SHP77 (cell line): ENCODE measurements around the gene TNFRSF4.
A peak's percentile ranks its signal among the peaks of the same experiment; 100 is the strongest.

ENCODE experiments used
- DNase-seq, 2 experiments: peaks; one replicate each; lab custom pipeline; 2025; lab: John Stamatoyannopoulos, UW

TNFRSF4 gene

DNA sequence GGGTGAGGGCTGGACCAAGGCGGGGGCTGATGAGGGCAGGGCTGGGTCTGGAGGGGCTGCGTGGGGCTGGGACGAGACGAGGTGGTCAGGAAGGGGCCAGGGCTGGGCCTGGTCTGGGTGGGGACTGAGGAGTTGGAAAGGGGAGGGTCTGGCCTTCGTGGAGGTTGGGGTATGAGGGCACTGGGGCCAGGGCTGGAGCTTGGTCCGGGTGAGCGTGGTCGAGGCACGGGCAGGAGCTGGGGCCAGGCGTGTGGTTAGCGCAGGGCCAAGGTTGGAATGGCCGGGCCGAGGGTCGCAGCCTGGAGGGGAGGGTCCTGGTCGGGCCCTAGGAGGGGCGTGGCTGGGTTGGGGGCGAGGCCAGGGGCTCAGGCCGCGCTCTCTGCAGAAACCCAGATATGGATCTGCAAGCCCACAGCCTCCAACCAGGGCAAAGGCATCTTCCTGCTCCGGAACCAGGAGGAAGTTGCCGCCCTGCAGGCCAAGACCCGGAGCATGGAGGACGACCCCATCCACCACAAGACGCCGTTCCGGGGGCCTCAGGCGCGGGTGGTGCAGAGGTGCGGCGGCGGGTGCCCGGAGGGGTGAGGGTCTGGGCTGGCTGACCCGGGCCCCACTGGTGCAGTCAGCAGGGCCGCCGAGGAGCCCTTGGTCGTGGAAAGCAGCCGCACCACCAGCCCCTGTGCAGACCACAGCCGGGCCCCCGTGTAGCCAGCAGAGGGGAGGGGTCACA, 31.3 kb downstream of the TNFRSF4 start:
- no peak for DNase-seq

DNA sequence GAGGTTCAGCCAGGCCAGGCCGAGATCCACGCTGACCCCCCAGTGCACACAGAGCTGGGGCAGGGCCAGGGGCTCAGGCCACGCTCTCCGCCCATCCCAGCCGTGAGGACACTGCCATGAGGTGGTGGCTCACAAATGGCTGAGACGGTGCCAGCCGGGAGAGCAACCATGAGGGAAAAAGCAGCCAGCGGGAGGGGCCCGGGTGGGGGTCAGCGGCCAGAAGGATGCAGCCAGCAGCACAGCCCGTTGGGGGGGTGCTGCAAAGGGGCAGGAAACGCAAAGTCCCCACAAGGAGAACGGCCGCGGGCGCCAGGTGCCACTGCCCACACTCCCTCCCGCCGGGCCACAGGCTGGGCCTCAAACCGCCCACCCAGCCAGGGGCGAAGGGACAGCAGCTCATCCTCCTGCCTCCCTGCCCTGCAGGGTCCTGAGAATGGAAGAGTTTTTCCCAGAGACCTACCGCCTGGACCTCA, 32.0 kb downstream of the TNFRSF4 start:
- no peak for DNase-seq

- DNase-seq: no peak
Observed at GRCh38 chr1:1181129-1181937, 32.6 kb downstream of the TNFRSF4 start.

DNA sequence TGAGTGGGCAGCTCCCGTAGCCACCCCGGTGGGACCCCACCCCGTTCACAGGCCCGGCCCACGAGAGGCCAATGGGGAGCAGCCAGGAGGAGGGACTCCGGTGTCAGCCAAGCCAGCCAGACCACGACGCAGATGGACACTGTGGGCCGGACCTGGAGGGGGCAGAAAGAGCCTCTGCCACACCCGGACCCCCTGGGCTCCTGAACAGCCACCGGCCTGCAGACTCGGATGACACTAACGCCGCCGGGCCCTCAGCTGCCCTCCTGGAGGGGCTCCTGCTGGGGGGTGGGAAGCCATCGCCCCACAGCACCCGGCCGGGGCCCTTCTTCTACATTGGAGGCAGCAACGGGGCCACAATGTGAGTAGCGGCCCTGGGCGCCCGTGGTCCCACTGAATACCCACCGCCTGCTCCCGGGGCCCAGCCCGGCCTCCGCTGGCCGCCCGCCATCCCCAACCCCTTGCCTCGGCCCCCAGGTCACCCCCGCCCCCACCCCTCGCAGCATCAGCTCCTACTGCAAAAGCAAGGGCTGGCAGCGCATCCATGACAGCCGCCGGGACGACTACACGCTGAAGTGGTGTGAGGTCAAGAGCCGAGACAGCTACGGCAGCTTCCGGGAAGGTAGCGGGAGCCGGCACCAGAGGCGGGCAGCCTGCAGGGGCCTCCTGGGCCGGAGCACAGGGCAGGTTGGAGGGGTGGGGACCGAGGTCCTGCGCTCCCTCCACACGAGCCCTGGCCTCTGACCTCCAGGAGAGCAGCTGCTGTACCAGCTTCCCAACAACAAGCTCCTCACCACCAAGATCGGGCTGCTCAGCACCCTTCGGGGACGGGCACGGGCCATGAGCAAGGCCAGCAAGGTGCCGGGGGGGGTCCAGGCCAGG, 33.7 kb downstream of the TNFRSF4 start:
- DNase-seq: peak in 1 of 2 experiments; percentile 31

- no peak for DNase-seq
Observed at GRCh38 chr1:1179346-1179982, 34.5 kb downstream of the TNFRSF4 start.

GRCh38 chr1:1178794-1179331, 35.1 kb downstream of the TNFRSF4 start:
- no peak for DNase-seq

- DNase-seq: no peak
Observed at GRCh38 chr1:1177452-1178206, 36.3 kb downstream of the TNFRSF4 start.

DNA sequence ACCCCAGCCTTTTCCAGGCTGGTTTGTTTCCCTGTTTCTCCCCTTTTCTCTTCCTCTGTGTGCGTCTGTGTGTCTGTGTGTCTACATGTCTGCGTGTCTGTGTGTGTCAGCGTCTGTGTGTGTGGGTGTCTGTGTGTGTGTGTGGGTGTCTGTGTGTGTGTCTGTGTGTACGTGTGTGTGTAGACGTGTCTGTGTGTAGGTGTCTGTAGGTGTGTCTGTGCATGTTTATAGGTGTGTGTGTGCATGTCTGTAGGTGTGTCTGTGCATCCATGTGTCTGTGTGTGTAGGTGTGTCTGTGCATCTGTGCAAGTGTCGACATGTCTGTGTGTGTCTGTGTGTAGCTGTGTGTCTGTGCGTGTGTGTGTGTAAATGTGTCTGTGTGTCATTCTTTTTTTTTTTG, 37.0 kb downstream of the TNFRSF4 start:
- DNase-seq: no peak

DNA sequence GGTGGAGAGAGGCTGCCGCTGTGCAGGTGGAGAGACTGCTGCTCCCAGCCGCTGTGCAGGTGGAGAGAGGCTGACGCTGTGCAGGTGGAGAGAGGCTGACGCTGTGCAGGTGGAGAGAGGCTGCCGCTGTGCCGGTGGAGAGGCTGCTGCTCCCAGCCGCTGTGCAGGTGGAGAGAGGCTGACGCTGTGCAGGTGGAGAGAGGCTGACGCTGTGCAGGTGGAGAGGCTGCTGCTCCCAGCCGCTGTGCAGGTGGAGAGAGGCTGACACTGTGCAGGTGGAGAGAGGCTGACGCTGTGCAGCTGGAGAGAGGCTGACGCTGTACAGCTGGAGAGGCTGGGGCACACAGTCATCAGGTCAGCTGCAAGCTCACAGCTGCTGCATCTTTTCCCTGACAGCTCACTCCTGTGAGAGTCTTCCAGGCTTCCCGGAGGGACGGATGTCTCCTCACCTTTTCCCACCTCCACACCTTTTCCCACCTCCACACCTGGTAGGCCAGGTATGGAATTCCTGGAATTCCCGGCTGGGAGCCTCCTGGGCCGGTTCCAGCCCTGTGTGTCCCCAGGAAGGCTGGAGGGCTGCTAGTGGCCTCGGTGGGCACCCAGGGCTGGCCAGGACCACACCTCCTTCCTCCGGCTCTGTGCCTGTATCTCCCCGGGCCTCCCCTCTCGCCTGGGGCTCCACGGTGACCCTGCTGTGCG, 37.7 kb downstream of the TNFRSF4 start:
- peak; percentile 23 to 26 for DNase-seq

GRCh38 chr1:1175221-1176062, 38.5 kb downstream of the TNFRSF4 start:
- no peak for DNase-seq

DNA sequence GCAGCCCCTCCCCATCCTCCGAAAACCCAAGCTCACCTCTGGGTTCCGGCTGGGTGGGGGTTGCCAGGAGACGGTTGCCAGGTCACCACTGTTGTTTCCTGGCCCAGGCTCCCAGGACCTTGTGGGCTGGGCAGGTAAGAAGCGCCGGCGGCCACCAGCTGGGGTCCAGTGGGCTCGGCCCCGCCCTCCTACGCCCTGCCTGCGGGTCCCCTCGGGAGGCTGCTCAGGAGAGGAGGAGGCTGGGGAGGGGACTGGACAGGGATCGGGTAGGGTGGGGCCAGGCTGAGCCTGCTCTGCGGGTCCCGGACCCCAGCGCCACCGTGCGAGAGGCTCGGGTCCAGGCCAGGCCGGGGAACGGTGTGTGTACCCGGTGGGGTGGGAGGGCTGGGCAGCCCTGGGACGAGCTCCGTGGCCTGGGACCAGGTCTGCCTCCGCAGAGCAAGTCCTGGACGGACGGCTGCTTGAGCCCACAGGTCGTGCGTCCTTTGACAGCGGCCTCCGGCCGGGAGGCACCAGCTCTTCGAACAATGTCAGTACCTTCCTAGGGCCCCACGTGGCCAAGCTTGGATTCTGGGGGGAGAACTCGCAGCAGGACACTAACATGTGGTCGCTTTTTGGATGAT, 40.0 kb downstream of the TNFRSF4 start, which contains the start of gene TTLL10:
TSS of gene TTLL10 (plus strand) at position 88 of the 623 bp plus-strand sequence. CDS start 5,336 bp downstream, outside the sequence.
- no peak for DNase-seq

- no peak for DNase-seq
Observed at GRCh38 chr1:1173061-1173792, 40.7 kb downstream of the TNFRSF4 start.

- no peak for DNase-seq
Observed at GRCh38 chr1:1171546-1172340, 42.2 kb downstream of the TNFRSF4 start.

GRCh38 chr1:1171161-1171545, 42.8 kb downstream of the TNFRSF4 start:
- no peak for DNase-seq

- no peak for DNase-seq
Observed at GRCh38 chr1:1170215-1171091, 43.5 kb downstream of the TNFRSF4 start.
